Mesenchymal stem cell (in vitro differentiated cells and primary cell): ENCODE data around the gene UNC5B.

Experiments used
- DNase-seq: peaks from one replicate; pipeline ENCODE4 v3.0.0-alpha.2; 2013
- H2AFZ ChIP-seq: one replicate; pipeline ENCODE4 v1.6.1; 2013; ENCODE audit warnings: low read depth, mild to moderate bottlenecking, control low read depth, inconsistent platforms, low read length, moderate library complexity
- H2AK5ac ChIP-seq: 2 replicates; pipeline ENCODE4 v1.6.1; 2013; ENCODE audit warnings: low read length, moderate library complexity, mild to moderate bottlenecking, inconsistent platforms; ENCODE audit not compliant: severe bottlenecking
- H2BK120ac ChIP-seq: one replicate; pipeline ENCODE4 v1.6.1; 2013; ENCODE audit warnings: low read depth, mild to moderate bottlenecking, inconsistent platforms, low read length, moderate library complexity
- H2BK12ac ChIP-seq, 2 experiments: one replicate each; pipeline ENCODE4 v1.6.1; 2013; ENCODE audit warnings: inconsistent platforms in 2 of 2, low read length in 2 of 2, mild to moderate bottlenecking in 2 of 2, moderate library complexity in 2 of 2, control low read depth in 1 of 2
- H2BK15ac ChIP-seq: one replicate; pipeline ENCODE4 v1.6.1; 2013; ENCODE audit warnings: mild to moderate bottlenecking, low read depth, inconsistent platforms; ENCODE audit not compliant: poor library complexity, severe bottlenecking
- H2BK5ac ChIP-seq: 2 replicates; pipeline ENCODE4 v1.6.1; 2013; ENCODE audit warnings: low read depth, mild to moderate bottlenecking, low read length, control low read depth, inconsistent platforms; ENCODE audit not compliant: poor library complexity, severe bottlenecking
- H3K14ac ChIP-seq, 2 experiments: one replicate each; pipeline ENCODE4 v1.6.1; 2013; ENCODE audit warnings: inconsistent platforms in 2 of 2, low read length in 2 of 2, control low read depth in 1 of 2, mild to moderate bottlenecking in 1 of 2, moderate library complexity in 1 of 2
- H3K18ac ChIP-seq, 2 experiments: one replicate each; pipeline ENCODE4 v1.6.1; 2013; ENCODE audit warnings: inconsistent platforms in 2 of 2, low read length in 2 of 2, control low read depth in 1 of 2, low read depth in 1 of 2, mild to moderate bottlenecking in 1 of 2
- H3K23ac ChIP-seq, 2 experiments: one replicate each; pipeline ENCODE4 v1.6.1; 2013; ENCODE audit warnings: inconsistent platforms in 2 of 2, low read length in 2 of 2, mild to moderate bottlenecking in 2 of 2, moderate library complexity in 2 of 2, control low read depth in 1 of 2
- H3K27ac ChIP-seq: 2 replicates; pipeline ENCODE4 v1.5.1; 2013; ENCODE audit warnings: mild to moderate bottlenecking, moderate library complexity, low read length, control low read depth, inconsistent platforms; ENCODE audit not compliant: poor library complexity, severe bottlenecking
- H3K27me3 ChIP-seq, 2 experiments: 2 replicates each; pipeline versions ENCODE4 v1.6.1 to v1.7.0; 2013; ENCODE audit warnings: low read length in 2 of 2, mild to moderate bottlenecking in 2 of 2, moderate library complexity in 2 of 2, control low read depth in 1 of 2, inconsistent platforms in 1 of 2; ENCODE audit not compliant: control insufficient read depth in 1 of 2, insufficient read depth in 1 of 2
- H3K36me3 ChIP-seq, 2 experiments: 2 replicates each; pipeline versions ENCODE4 v1.6.1 to v1.7.0; 2013; ENCODE audit warnings: low read length in 2 of 2, control low read depth in 1 of 2, inconsistent platforms in 1 of 2, low read depth in 1 of 2, mild to moderate bottlenecking in 1 of 2; ENCODE audit not compliant: insufficient read depth in 2 of 2, control insufficient read depth in 1 of 2
- H3K4ac ChIP-seq, 2 experiments: one replicate each; pipeline ENCODE4 v1.6.1; 2013; ENCODE audit warnings: inconsistent platforms in 2 of 2, low read length in 2 of 2, mild to moderate bottlenecking in 2 of 2, moderate library complexity in 2 of 2, control low read depth in 1 of 2, low read depth in 1 of 2
- H3K4me1 ChIP-seq: 2 replicates; pipeline ENCODE4 v1.6.1; 2013; ENCODE audit warnings: low read depth, low read length, control low read depth; ENCODE audit not compliant: control insufficient read depth, insufficient read depth
- H3K4me2 ChIP-seq: 2 replicates; pipeline ENCODE4 v1.6.1; 2013; ENCODE audit warnings: low read length, mild to moderate bottlenecking, inconsistent platforms; ENCODE audit not compliant: poor library complexity, severe bottlenecking
- H3K4me3 ChIP-seq, 2 experiments: 2 replicates each; pipeline versions ENCODE4 v1.5.1 to v1.7.0; 2013; ENCODE audit warnings: low read length in 2 of 2, mild to moderate bottlenecking in 2 of 2, control low read depth in 1 of 2, low read depth in 1 of 2; ENCODE audit not compliant: insufficient read depth in 1 of 2
- H3K79me1 ChIP-seq: replicated peaks from 2 replicates; pipeline ENCODE4 v1.6.1; 2013; ENCODE audit warnings: mild to moderate bottlenecking, control low read depth, low read length, inconsistent platforms; ENCODE audit not compliant: poor library complexity, severe bottlenecking
- H3K9ac ChIP-seq: 2 replicates; pipeline ENCODE4 v1.7.0; 2013; ENCODE audit warnings: mild to moderate bottlenecking, low read length, moderate library complexity
- H3K9me3 ChIP-seq: 2 replicates; pipeline ENCODE4 v1.7.0; 2013; ENCODE audit warnings: mild to moderate bottlenecking, low read length; ENCODE audit not compliant: control insufficient read depth
- H4K8ac ChIP-seq: one replicate; pipeline ENCODE4 v1.6.1; 2013; ENCODE audit warnings: inconsistent platforms, mild to moderate bottlenecking, low read length, moderate library complexity
- H4K91ac ChIP-seq: one replicate; pipeline ENCODE4 v1.6.1; 2013; ENCODE audit warnings: mild to moderate bottlenecking, low read length, inconsistent platforms
- WGBS: methylation state at CpG from one replicate; pipeline ENCODE4 v1.1.7; 2013; ENCODE audit warnings: mixed read lengths; 5-methylcytosine and 5-hydroxymethylcytosine counted together

The UNC5B gene

GRCh38 chr10:71202314-71202713 lies 10.1 kb upstream of the UNC5B start:
- no peaks in the 10 kb centered on the region for H3K4me1 ChIP-seq
- no peak overlapping the region for H2AFZ ChIP-seq
- H2BK12ac ChIP-seq, result no peak overlapping the region
- no peak overlapping the region for H3K4me2 ChIP-seq
- no peak overlapping the region for H3K4me3 ChIP-seq
- H2AK5ac ChIP-seq, result no peak overlapping the region
- no peak overlapping the region for H2BK15ac ChIP-seq
- no peak overlapping the region for H2BK5ac ChIP-seq
- H3K23ac ChIP-seq, result no peak overlapping the region
- 81% methylated on average over 1 of the region's 1 CpG for WGBS
- H3K4ac ChIP-seq, result no peak overlapping the region
- no peak for DNase-seq
- H3K36me3 ChIP-seq, result no peaks in the 10 kb centered on the region
- no peak overlapping the region for H3K27ac ChIP-seq
- H3K9ac ChIP-seq, result no peak overlapping the region
- H2BK120ac ChIP-seq, result no peak overlapping the region
- H3K79me1 ChIP-seq, result no peaks in the 10 kb centered on the region
- no peak overlapping the region for H4K8ac ChIP-seq
- H3K27me3 ChIP-seq, result peaks cover 52 to 63% of the 10 kb centered on the region in 2 experiments
- peaks cover 21% of the 10 kb centered on the region for H3K9me3 ChIP-seq
- no peak overlapping the region for H3K14ac ChIP-seq
- no peak overlapping the region for H4K91ac ChIP-seq
- no peak overlapping the region for H3K18ac ChIP-seq

- Histone ChIP-seq H2AK5ac (no peak overlapping the region), H3K4me1 (no peaks in the 10 kb centered on the region), H4K8ac (no peak overlapping the region), H3K27ac (no peak overlapping the region), H3K79me1 (no peaks in the 10 kb centered on the region), H3K4me2 (no peak overlapping the region), H3K18ac (no peak overlapping the region), H3K36me3 (no peaks in the 10 kb centered on the region), H3K14ac (no peak overlapping the region), H2AFZ (no peak overlapping the region), H3K4ac (no peak overlapping the region), H3K4me3 (no peak overlapping the region), H3K27me3 (peaks cover 55 to 69% of the 10 kb centered on the region in 2 experiments), H2BK12ac (no peak overlapping the region), H2BK5ac (no peak overlapping the region), H4K91ac (no peak overlapping the region), H2BK15ac (no peak overlapping the region), H3K23ac (no peak overlapping the region), H2BK120ac (no peak overlapping the region), H3K9ac (no peak overlapping the region), H3K9me3 (peaks cover 13% of the 10 kb centered on the region)
- DNase-seq, result no peak
- 90% methylated on average over 1 of the region's 1 CpG for WGBS
Measured at GRCh38 chr10:71203124-71203523, 9.2 kb upstream of the UNC5B start.

GRCh38 chr10:71203716-71204115 lies 8.7 kb upstream of the UNC5B start:
- H2BK120ac ChIP-seq, result no peak overlapping the region
- WGBS, result 88% methylated on average over 5 of the region's 5 CpGs
- H3K79me1 ChIP-seq, result no peaks in the 10 kb centered on the region
- no peak overlapping the region for H3K4me3 ChIP-seq
- no peaks in the 10 kb centered on the region for H3K4me1 ChIP-seq
- peaks cover 7% of the 10 kb centered on the region for H3K9me3 ChIP-seq
- DNase-seq, result no peak
- no peak overlapping the region for H3K14ac ChIP-seq
- no peak overlapping the region for H3K4ac ChIP-seq
- H3K27ac ChIP-seq, result no peak overlapping the region
- no peaks in the 10 kb centered on the region for H3K36me3 ChIP-seq
- H3K4me2 ChIP-seq, result no peak overlapping the region
- no peak overlapping the region for H2AK5ac ChIP-seq
- H4K91ac ChIP-seq, result no peak overlapping the region
- H2BK15ac ChIP-seq, result no peak overlapping the region
- H3K9ac ChIP-seq, result no peak overlapping the region
- no peak overlapping the region for H2BK5ac ChIP-seq
- H4K8ac ChIP-seq, result no peak overlapping the region
- no peak overlapping the region for H2AFZ ChIP-seq
- H2BK12ac ChIP-seq, result no peak overlapping the region
- H3K18ac ChIP-seq, result no peak overlapping the region
- H3K27me3 ChIP-seq, result peaks cover 55 to 67% of the 10 kb centered on the region in 2 experiments
- no peak overlapping the region for H3K23ac ChIP-seq

GRCh38 chr10:71204746-71205145 lies 7.6 kb upstream of the UNC5B start:
- 100% methylated on average over 1 of the region's 2 CpGs for WGBS
- Histone ChIP-seq H3K9me3 (no peaks in the 10 kb centered on the region), H3K27me3 (peaks cover 61 to 71% of the 10 kb centered on the region in 2 experiments)

More at GRCh38 chr10:71204746-71205145, 7.6 kb upstream of the UNC5B start:
- no peak overlapping the region for H3K4me3 ChIP-seq
- no peak overlapping the region for H2BK120ac ChIP-seq
- H4K91ac ChIP-seq, result no peak overlapping the region
- no peak overlapping the region for H2AFZ ChIP-seq
- H3K9ac ChIP-seq, result no peak overlapping the region
- no peak overlapping the region for H2AK5ac ChIP-seq
- H3K23ac ChIP-seq, result no peak overlapping the region
- H3K36me3 ChIP-seq, result no peaks in the 10 kb centered on the region
- no peak overlapping the region for H3K27ac ChIP-seq
- no peak for DNase-seq
- no peak overlapping the region for H2BK5ac ChIP-seq
- no peak overlapping the region for H2BK15ac ChIP-seq
- H3K4ac ChIP-seq, result no peak overlapping the region
- no peak overlapping the region for H3K4me2 ChIP-seq
- peaks cover 2% of the 10 kb centered on the region for H3K4me1 ChIP-seq
- H2BK12ac ChIP-seq, result no peak overlapping the region
- no peak overlapping the region for H3K14ac ChIP-seq
- H3K18ac ChIP-seq, result no peak overlapping the region
- no peak overlapping the region for H4K8ac ChIP-seq
- no peaks in the 10 kb centered on the region for H3K79me1 ChIP-seq
